ENCODE measurements around the gene HES1. TPM values are rescaled to one million over a fixed set of nuclear protein-coding genes. Genes with fewer than 3 reads are reported as not detected.
A peak's percentile ranks its signal among the peaks of the same experiment; 100 is the strongest.
"Not testable (repeated sequence)": the region's sequence is repeated elsewhere in the genome, so short reads cannot be mapped to it uniquely, and the experiment has no call there.

HES1 gene
- total RNA-seq, 1 experiment from 2014 or later: 49.0 TPM

- DNase-seq (ENCODE audit: low read depth, low spot score): no peak
- in situ Hi-C loops (cut with HindIII; ENCODE audit: low pct_unique_long_range_greater_than_20kb, low sequenced_read_pairs): no loop called here
Observed at GRCh38 chr3:194120789-194121770, 14.9 kb upstream of the HES1 start.

GRCh38 chr3:194121891-194122631 lies 13.9 kb upstream of the HES1 start:
- DNase-seq (ENCODE audit: low read depth, low spot score): no peak
- in situ Hi-C loops (cut with HindIII; ENCODE audit: low pct_unique_long_range_greater_than_20kb, low sequenced_read_pairs): no loop called here

- no peak for DNase-seq (ENCODE audit: low read depth, low spot score)
- in situ Hi-C loops (cut with HindIII; ENCODE audit: low pct_unique_long_range_greater_than_20kb, low sequenced_read_pairs): no loop called here
Observed at GRCh38 chr3:194123726-194124125, 12.2 kb upstream of the HES1 start.

GRCh38 chr3:194124193-194124592 lies 11.8 kb upstream of the HES1 start:
- DNase-seq (ENCODE audit: low read depth, low spot score): no peak
- in situ Hi-C loops (cut with HindIII; ENCODE audit: low pct_unique_long_range_greater_than_20kb, low sequenced_read_pairs): no loop called here

- in situ Hi-C loops (cut with HindIII; ENCODE audit: low pct_unique_long_range_greater_than_20kb, low sequenced_read_pairs): no loop called here
- no peak for DNase-seq (ENCODE audit: low read depth, low spot score)
Observed at GRCh38 chr3:194125442-194125841, 10.5 kb upstream of the HES1 start.

GRCh38 chr3:194126790-194127189 lies 9.2 kb upstream of the HES1 start:
- no peak for DNase-seq (ENCODE audit: low read depth, low spot score)
- in situ Hi-C loops (cut with HindIII; ENCODE audit: low pct_unique_long_range_greater_than_20kb, low sequenced_read_pairs): no loop called here

- in situ Hi-C loops (cut with HindIII; ENCODE audit: low pct_unique_long_range_greater_than_20kb, low sequenced_read_pairs): no loop called here
- DNase-seq (ENCODE audit: low read depth, low spot score): no peak
Observed at GRCh38 chr3:194128202-194128918, 7.6 kb upstream of the HES1 start.

GRCh38 chr3:194128919-194129295 lies 7.0 kb upstream of the HES1 start:
- in situ Hi-C loops (cut with HindIII; ENCODE audit: low pct_unique_long_range_greater_than_20kb, low sequenced_read_pairs); DNase-seq (ENCODE audit: low read depth, low spot score): not testable (repeated sequence)

GRCh38 chr3:194129581-194130133 lies 6.3 kb upstream of the HES1 start:
- in situ Hi-C loops (cut with HindIII; ENCODE audit: low pct_unique_long_range_greater_than_20kb, low sequenced_read_pairs): no loop called here
- no peak for DNase-seq (ENCODE audit: low read depth, low spot score)

GRCh38 chr3:194130188-194130587 lies 5.8 kb upstream of the HES1 start:
- no peak for DNase-seq (ENCODE audit: low read depth, low spot score)
- in situ Hi-C loops (cut with HindIII; ENCODE audit: low pct_unique_long_range_greater_than_20kb, low sequenced_read_pairs): no loop called here

GRCh38 chr3:194130807-194131589 lies 5.0 kb upstream of the HES1 start:
- DNase-seq (ENCODE audit: low read depth, low spot score): no peak
- in situ Hi-C loops (cut with HindIII; ENCODE audit: low pct_unique_long_range_greater_than_20kb, low sequenced_read_pairs): no loop called here

GRCh38 chr3:194132465-194133286 lies 3.3 kb upstream of the HES1 start:
- DNase-seq (ENCODE audit: low read depth, low spot score): peak; percentile 40
- in situ Hi-C loops (cut with HindIII; ENCODE audit: low pct_unique_long_range_greater_than_20kb, low sequenced_read_pairs): no loop called here

- in situ Hi-C loops (cut with HindIII; ENCODE audit: low pct_unique_long_range_greater_than_20kb, low sequenced_read_pairs): no loop called here
- DNase-seq (ENCODE audit: low read depth, low spot score): peak; percentile 46
Observed at GRCh38 chr3:194133661-194134230, 2.2 kb upstream of the HES1 start.

GRCh38 chr3:194134231-194134756 lies 1.7 kb upstream of the HES1 start:
- in situ Hi-C loops (cut with HindIII; ENCODE audit: low pct_unique_long_range_greater_than_20kb, low sequenced_read_pairs): no loop called here
- no peak for DNase-seq (ENCODE audit: low read depth, low spot score)

- in situ Hi-C loops (cut with HindIII; ENCODE audit: low pct_unique_long_range_greater_than_20kb, low sequenced_read_pairs): no loop called here
- peak; percentile 96 for DNase-seq (ENCODE audit: low read depth, low spot score)
Observed at GRCh38 chr3:194134757-194135515, 1.0 kb upstream of the HES1 start.

Data from SK-MEL-5 (cell line).